ENCODE data around the gene SECTM1.

DNA sequence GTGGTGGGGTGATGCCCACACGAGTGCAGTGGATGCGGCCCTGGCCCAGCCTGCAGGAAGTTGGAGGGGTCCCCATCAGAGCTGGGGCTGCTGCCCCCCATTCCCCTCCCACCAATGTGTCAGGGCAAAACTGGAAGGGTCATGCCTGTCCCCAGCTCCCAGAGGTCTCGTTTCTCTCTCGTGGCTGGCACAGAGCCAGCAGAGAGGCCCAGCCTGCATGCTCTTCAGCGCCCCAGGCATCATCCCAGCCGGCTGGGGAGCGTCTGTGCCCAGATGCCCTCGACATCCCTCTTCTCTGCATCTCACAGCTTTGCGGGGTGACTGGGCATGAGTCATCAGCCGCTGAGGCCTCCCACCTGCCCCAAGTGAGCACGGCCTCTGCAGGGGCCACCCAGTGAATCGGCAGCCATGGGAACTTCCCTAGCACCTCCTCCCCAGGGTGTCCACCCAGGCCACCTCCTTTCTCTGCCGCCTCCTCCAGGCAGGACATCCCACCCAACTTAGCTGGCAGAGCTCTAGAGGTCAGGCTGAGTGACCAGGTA, 50.3 kb downstream of the SECTM1 start:
- TF ChIP-seq, protein P1, sequence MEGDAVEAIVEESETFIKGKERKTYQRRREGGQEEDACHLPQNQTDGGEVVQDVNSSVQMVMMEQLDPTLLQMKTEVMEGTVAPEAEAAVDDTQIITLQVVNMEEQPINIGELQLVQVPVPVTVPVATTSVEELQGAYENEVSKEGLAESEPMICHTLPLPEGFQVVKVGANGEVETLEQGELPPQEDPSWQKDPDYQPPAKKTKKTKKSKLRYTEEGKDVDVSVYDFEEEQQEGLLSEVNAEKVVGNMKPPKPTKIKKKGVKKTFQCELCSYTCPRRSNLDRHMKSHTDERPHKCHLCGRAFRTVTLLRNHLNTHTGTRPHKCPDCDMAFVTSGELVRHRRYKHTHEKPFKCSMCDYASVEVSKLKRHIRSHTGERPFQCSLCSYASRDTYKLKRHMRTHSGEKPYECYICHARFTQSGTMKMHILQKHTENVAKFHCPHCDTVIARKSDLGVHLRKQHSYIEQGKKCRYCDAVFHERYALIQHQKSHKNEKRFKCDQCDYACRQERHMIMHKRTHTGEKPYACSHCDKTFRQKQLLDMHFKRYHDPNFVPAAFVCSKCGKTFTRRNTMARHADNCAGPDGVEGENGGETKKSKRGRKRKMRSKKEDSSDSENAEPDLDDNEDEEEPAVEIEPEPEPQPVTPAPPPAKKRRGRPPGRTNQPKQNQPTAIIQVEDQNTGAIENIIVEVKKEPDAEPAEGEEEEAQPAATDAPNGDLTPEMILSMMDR (IDR thresholded peaks at IDR 0.05; ENCODE audit: insufficient read depth, low read depth, low read length): no peak
- no peak for TF ChIP-seq EZH2 (IDR thresholded peaks at IDR 0.05; ENCODE audit: insufficient read depth, low read length)
